HFF-Myc (cell line): Measurements from ENCODE around the gene LGR4.

ENCODE experiments used
- DNase-seq: peaks from one replicate; pipeline ENCODE4 v3.0.0-alpha.2; 2011; ENCODE audit warnings: low read depth; ENCODE audit errors: extremely low read depth
- H3K4me3 ChIP-seq: replicated peaks from 2 replicates; pipeline ENCODE4 v1.5.1; 2011; ENCODE audit warnings: low read depth, mild to moderate bottlenecking, control low read depth, low read length
- TF ChIP-seq, protein P1 (sequence below): IDR thresholded peaks from 2 replicates; pipeline ENCODE4 v1.5.1; 2012; ENCODE audit warnings: mild to moderate bottlenecking, low read depth, low read length, control low read depth; ENCODE audit errors: missing control alignments

Gene LGR4

DNA sequence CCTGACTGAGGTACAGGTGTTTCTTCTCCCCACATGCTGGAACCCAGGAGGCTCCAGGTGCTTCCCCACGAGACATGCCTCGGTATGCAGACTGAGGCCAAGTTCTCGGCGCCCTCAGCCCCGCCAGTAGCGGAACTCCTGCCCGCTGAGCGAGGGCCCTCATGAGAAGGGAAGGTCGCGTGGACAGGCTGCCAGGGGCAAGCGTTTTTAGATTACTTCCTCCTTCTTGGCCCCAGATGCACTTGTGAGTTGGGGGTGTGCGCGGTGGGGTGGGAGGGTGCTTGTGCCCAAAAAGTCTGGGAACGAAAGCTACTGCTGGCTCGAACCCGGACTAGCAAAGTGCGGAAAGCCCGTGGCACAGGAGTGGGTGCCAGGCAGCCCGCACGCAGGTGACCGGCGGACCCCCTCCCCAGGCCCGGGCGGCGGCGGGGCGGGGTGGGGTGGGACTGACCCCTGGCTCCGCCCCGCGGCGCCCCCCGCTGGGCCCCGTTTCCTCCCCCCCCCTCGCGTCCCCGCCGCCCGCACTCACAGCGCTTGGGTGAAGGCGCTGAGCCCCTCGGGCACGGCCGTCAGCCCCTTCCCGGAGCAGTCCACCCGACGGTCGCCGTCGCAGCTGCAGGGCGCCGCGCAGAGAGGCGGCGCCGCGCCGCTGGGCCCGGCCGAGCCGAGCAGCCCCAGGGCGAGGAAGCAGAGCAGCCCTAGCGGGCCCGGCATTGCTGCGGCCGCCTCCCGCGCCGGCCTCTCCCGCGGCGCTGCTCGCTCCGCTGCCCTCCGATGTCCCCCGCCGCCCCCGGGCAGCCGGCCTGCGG is 797 bp downstream of the LGR4 start:
- TF ChIP-seq, protein P1, sequence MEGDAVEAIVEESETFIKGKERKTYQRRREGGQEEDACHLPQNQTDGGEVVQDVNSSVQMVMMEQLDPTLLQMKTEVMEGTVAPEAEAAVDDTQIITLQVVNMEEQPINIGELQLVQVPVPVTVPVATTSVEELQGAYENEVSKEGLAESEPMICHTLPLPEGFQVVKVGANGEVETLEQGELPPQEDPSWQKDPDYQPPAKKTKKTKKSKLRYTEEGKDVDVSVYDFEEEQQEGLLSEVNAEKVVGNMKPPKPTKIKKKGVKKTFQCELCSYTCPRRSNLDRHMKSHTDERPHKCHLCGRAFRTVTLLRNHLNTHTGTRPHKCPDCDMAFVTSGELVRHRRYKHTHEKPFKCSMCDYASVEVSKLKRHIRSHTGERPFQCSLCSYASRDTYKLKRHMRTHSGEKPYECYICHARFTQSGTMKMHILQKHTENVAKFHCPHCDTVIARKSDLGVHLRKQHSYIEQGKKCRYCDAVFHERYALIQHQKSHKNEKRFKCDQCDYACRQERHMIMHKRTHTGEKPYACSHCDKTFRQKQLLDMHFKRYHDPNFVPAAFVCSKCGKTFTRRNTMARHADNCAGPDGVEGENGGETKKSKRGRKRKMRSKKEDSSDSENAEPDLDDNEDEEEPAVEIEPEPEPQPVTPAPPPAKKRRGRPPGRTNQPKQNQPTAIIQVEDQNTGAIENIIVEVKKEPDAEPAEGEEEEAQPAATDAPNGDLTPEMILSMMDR = no peak
- peak overlapping the region; percentile 63 for H3K4me3 ChIP-seq
- DNase-seq = no peak

DNA sequence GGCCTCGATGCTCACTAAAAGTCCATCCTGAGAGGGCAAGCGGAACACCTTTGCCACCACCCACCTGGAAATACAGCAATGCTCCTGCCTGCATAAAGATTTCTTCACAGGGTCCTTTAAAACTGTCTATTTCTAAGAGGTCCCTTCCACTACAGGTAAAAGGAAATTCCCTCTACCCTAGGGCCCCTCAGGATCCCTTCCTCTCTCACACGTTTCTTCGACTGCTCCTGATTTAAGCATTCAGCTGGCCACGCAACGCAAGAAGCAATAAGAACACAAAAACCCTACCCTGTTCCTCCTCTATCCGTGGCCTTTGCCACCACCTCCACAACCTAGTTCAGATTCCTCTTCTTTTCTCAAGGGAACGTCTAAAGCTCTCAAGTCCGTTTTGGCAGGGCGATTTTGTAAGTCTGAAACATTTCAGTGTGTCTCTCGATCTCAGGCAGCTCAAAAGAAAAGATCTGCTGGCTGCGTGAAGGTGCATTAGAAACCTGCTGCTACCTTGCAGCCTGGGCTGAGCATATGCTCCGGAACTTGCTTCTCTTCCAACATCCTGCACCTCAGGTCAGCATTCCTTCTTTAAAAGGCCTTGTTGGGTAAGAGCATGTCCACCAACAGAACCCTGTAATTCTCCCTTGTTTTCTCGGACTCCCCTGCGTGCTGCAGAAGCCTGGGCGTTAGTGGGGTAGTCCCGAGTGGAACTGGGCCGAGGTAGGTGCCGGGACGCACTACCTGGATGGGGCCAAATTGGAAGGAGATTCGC is 1.6 kb downstream of the LGR4 start:
- H3K4me3 ChIP-seq = peak overlapping the region; percentile 63
- DNase-seq = no peak
- TF ChIP-seq, protein P1 = no peak

DNA sequence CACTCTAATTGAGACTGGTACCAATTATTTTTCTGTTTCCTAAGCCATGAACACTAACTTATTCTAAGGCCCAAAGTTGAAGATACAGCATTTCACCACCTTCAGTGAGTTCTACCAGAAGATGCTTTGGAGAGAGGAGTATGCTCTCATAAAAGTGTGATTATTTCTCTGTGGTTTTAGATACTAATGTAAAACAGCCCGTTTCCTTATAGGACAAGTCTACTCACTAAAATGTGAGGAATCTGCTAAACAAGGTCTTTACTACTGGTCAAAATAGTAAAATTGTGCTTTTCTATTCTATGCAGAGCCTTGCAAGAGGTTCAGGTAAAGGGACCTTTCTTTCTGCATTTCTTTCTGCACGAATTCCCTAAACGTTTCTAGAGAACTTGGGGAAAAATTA is 2.4 kb downstream of the LGR4 start:
- no peak for DNase-seq
- TF ChIP-seq, protein P1 = no peak
- no peak overlapping the region for H3K4me3 ChIP-seq

DNA sequence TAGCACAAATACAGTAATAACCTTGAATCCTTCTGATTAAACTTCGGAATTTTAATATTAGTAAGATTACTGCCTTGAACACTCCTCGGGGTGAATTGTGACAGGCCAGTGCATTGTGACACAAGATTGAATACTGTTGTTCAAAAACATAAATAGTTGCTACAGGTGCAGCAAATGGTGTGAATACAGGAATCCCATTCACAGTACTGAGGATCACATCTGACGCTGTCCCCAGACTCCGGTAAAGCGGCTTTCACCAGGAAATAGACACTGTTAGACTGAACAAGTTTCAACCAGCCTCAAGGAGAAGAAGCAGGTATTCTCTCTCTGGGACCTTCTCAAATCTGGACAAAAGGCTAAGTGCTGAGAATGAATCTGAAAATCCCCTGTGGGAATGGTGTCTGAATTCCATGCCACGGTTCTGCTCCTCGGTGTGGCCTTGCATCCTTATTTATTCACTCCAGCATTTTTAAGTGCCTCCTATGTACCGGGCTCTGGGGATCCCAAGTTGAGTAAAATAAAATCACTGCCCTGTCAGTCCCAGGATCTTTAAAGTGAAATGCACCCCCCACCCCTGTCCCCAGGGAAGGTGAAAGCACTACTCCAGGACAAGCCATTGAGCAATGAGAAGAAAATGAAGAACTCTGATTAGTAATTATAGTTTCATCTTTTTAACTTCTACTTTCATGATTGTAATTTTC is 3.4 kb downstream of the LGR4 start:
- TF ChIP-seq, protein P1 = no peak
- no peak for DNase-seq

DNA sequence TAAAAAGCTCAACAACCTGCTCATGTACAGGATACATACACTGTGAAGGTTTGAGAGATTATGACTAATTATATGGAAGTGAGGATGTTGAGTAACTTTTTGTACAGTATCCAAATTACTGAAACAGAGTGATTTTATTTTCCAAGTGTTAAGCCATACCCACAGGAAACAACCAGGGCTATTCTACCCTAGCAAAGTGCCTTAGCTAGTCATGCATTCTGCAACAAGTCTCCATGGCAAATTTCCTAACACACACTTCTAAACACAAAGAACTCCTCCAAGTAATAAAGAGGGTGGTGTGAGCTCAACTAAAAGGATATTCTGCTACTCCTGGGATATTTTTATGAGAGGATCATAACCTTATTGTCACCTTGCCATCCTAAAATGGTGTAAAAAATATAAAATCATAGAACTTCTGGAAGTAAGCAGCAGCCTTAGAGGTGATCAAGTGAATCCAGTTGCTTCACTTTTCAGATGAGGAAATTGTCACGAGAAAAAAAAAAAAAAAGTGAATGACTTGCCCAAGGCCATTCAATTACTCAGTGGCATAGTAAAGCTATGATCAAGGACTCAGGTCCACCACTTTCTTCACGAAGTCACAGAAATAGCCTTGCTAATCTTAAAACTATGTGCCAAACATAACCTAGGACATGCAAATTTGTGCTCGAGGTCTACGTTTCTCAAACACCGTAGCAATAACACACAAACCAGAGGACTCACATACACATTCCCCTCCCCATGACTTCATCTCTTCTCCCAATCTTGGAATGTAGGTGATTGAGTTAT is 4.2 kb downstream of the LGR4 start:
- no peak overlapping the region for H3K4me3 ChIP-seq
- TF ChIP-seq, protein P1 = no peak
- no peak for DNase-seq

More for the DNA sequence above, 3.4 kb downstream of the LGR4 start:
- no peak overlapping the region for H3K4me3 ChIP-seq

DNA sequence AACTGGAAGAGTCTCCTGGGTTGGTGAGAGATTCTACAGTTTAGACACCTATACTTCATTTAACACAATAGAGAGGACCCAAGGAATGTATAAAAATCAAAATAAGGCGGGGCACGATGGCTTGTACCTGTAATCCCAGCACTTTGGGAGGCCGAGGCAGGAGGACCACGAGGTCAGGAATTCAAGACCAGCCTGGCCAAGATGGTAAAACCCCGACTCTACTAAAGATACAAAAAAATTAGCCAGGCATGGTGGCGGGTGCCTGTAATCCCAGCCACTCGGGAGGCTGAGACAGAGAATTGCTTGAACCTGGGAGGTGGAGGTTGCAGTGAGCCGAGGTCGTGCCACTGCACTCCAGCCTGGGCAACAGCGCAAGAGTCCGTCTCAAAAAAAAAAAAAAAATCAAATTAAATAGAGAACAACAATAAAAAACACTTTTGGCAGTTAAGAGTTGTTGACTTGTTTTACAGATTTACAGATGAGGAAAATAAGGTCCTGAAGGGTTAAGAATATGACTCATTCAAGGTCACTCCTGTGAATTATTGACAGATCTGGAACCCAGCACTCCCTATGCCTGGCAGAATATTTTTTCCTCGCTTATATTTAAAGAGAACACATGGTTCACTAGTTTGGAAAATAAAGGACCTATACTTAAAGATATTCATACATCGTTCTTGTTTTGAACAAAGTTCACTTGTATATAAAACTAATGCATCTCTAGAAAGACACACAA is 5.2 kb downstream of the LGR4 start:
- TF ChIP-seq, protein P1 = no peak
- DNase-seq = no peak
- H3K4me3 ChIP-seq = no peak overlapping the region
